HG02852 (cell line): ENCODE data around the gene SFT2D3.

ENCODE experiments used
- ATAC-seq: cut with Tn5 transposase; IDR thresholded peaks from one replicate; pipeline ENCODE4 v1.9.1; 2021; ENCODE audit warnings: mild to moderate bottlenecking, moderate library complexity; ENCODE audit not compliant: unreplicated experiment

Gene SFT2D3

GRCh38 chr2:127739800-127740199, 38.5 kb downstream of the SFT2D3 start:
- no peak for ATAC-seq

GRCh38 chr2:127740665-127741288, 39.5 kb downstream of the SFT2D3 start:
- no peak for ATAC-seq

GRCh38 chr2:127743477-127744026, 42.3 kb downstream of the SFT2D3 start:
- no peak for ATAC-seq

- ATAC-seq = no peak
Observed at GRCh38 chr2:127747621-127748020, 46.3 kb downstream of the SFT2D3 start.

GRCh38 chr2:127749537-127749936, 48.2 kb downstream of the SFT2D3 start:
- peak; percentile 98 for ATAC-seq

- ATAC-seq = no peak
Observed at GRCh38 chr2:127753374-127753773, 52.1 kb downstream of the SFT2D3 start.

- ATAC-seq = no peak
Observed at GRCh38 chr2:127754186-127754585, 52.9 kb downstream of the SFT2D3 start.
